ENCODE results near the gene ZNF611. TPM values are rescaled to one million over a fixed set of nuclear protein-coding genes. Genes with fewer than 3 reads are reported as not detected.
A peak's percentile ranks its signal among the peaks of the same experiment; 100 is the strongest.

The ZNF611 gene
- total and polyA plus RNA-seq, 9 of the 15 experiments (the other 6 are each of a cell fraction or from before 2014, with no cell fraction given) = 3.7 to 29.6 (median 12.8) TPM

DNA sequence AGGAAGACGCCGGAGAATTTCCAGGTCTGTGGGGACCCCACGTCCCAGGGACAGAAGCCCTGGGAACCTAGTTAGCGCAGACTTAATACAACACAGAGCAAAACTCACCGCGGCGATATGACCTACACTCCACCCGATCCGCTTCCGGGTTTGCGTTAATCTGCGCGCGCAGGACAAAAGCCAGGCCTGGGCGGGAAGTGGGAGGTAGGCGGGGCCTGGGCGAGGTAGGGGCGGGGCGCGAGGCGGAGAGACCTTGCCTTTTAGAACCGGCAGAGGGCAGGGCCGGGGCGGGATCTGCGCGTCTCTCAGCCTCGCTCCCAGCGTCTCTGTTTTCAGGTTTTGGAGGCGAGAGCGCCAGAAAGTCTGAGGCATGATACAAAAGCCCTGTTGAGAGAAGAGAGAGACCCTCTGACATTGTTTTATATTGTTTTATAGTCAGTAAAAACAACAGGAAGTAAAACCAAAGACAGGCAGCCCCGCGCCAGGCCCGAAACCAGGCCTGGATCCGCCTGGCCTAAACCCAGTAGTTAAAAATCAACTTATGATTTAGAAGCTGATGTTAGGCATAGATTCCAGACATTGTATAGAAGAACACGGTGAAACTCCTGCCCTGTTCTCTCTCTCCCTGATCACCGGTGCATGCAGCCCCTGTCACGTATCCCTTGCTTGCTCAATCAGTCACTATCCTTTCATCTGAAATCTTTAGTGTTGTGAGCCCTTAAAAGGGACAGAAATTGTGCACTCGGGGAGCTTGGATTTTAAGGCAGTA lies at the start of gene ZNF611 (continued):
- TF ChIP-seq, protein P1, sequence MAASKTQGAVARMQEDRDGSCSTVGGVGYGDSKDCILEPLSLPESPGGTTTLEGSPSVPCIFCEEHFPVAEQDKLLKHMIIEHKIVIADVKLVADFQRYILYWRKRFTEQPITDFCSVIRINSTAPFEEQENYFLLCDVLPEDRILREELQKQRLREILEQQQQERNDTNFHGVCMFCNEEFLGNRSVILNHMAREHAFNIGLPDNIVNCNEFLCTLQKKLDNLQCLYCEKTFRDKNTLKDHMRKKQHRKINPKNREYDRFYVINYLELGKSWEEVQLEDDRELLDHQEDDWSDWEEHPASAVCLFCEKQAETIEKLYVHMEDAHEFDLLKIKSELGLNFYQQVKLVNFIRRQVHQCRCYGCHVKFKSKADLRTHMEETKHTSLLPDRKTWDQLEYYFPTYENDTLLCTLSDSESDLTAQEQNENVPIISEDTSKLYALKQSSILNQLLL (CRISPR knock-in tag; IDR thresholded peaks at IDR 0.05; ENCODE audit: borderline replicate concordance) = no peak
- TF ChIP-seq YY1 (IDR thresholded peaks at IDR 0.05; ENCODE audit: borderline replicate concordance in 1 of 3, control insufficient read depth in 1 of 3, extremely low read depth in 1 of 3, insufficient read depth in 3 of 3, insufficient read length in 1 of 3, insufficient replicate concordance in 2 of 3, low read depth in 1 of 3, low read length in 2 of 3) = peak in 1 of 3 experiments; percentile 25
- TF ChIP-seq TSC22D4 (tag; IDR thresholded peaks at IDR 0.05) = no peak
- TF ChIP-seq ETV1 (tag; conservative IDR thresholded peaks at IDR 0.05; ENCODE audit: low read depth) = no peak; the same call in 1 of the 2 replicates
- no peak for TF ChIP-seq HMGN3 (IDR thresholded peaks at IDR 0.05; ENCODE audit: borderline replicate concordance, extremely low read depth, insufficient read length, low read depth, low read length)
- no peak for TF ChIP-seq U2AF2 (optimal IDR thresholded peaks at IDR 0.05; ENCODE audit: low read depth, low read length)
- TF ChIP-seq FOXM1 (IDR thresholded peaks at IDR 0.05; ENCODE audit: low read depth) = no peak
- no peak for TF ChIP-seq FOXM1 (CRISPR knock-in tag; IDR thresholded peaks at IDR 0.05; ENCODE audit: low read depth)
- TF ChIP-seq HDAC2 (IDR thresholded peaks at IDR 0.05) = no peak
- peak; percentile 77 for TF ChIP-seq SMC3 (conservative IDR thresholded peaks at IDR 0.05; ENCODE audit: insufficient read depth, low read depth, low read length)
- TF ChIP-seq, protein P2, sequence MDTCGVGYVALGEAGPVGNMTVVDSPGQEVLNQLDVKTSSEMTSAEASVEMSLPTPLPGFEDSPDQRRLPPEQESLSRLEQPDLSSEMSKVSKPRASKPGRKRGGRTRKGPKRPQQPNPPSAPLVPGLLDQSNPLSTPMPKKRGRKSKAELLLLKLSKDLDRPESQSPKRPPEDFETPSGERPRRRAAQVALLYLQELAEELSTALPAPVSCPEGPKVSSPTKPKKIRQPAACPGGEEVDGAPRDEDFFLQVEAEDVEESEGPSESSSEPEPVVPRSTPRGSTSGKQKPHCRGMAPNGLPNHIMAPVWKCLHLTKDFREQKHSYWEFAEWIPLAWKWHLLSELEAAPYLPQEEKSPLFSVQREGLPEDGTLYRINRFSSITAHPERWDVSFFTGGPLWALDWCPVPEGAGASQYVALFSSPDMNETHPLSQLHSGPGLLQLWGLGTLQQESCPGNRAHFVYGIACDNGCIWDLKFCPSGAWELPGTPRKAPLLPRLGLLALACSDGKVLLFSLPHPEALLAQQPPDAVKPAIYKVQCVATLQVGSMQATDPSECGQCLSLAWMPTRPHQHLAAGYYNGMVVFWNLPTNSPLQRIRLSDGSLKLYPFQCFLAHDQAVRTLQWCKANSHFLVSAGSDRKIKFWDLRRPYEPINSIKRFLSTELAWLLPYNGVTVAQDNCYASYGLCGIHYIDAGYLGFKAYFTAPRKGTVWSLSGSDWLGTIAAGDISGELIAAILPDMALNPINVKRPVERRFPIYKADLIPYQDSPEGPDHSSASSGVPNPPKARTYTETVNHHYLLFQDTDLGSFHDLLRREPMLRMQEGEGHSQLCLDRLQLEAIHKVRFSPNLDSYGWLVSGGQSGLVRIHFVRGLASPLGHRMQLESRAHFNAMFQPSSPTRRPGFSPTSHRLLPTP (IDR thresholded peaks at IDR 0.05; ENCODE audit: borderline replicate concordance, extremely low read depth, insufficient read length) = no peak
- TF ChIP-seq TEAD2 (tag; IDR thresholded peaks at IDR 0.05) = no peak
- TF ChIP-seq RBM25 (IDR thresholded peaks at IDR 0.05; ENCODE audit: low read depth, low read length, severe bottlenecking) = no peak
- TF ChIP-seq ZSCAN32 (CRISPR knock-in tag; IDR thresholded peaks at IDR 0.05) = no peak
- TF ChIP-seq ZNF586 (CRISPR knock-in tag; conservative IDR thresholded peaks at IDR 0.05) = no peak
- TF ChIP-seq, protein P3, sequence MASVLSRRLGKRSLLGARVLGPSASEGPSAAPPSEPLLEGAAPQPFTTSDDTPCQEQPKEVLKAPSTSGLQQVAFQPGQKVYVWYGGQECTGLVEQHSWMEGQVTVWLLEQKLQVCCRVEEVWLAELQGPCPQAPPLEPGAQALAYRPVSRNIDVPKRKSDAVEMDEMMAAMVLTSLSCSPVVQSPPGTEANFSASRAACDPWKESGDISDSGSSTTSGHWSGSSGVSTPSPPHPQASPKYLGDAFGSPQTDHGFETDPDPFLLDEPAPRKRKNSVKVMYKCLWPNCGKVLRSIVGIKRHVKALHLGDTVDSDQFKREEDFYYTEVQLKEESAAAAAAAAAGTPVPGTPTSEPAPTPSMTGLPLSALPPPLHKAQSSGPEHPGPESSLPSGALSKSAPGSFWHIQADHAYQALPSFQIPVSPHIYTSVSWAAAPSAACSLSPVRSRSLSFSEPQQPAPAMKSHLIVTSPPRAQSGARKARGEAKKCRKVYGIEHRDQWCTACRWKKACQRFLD (CRISPR knock-in tag; IDR thresholded peaks at IDR 0.05) = no peak; the same call in 1 of the 2 replicates

All from K562 (cell line).